NT2/D1 (cell line): ENCODE data around the gene CNGA2.

ENCODE experiments used
- YY1 ChIP-seq: IDR thresholded peaks from 2 replicates; pipeline ENCODE4 v1.6.1; 2011; ENCODE audit not compliant: insufficient read length, insufficient read depth
- ZNF274 ChIP-seq: IDR thresholded peaks from 2 replicates; pipeline ENCODE4 v1.6.1; 2011; ENCODE audit warnings: mild to moderate bottlenecking, low read depth, low read length

DNA sequence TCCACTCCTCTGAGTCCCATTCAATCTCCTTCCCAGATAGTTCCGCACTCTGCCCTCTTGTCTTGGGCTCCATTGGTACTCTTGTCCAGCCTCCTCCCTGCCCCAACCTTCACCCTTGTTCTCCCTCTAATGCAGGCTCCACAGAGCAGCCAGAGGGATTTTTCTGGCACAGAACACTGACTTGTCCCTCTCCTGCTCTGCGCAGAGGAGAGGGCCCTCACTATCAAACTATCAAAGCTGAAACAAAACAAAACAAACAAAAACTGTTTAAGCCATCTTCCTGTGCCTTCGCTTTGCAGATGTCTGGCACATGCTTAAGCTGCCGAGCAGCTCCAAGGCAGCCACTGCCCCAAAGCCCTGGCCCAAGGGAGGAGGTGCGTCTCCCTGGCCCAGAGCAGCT is 2.9 kb downstream of the CNGA2 start:
- TF ChIP-seq YY1 (no peak), ZNF274 (no peak)
